Skin epidermis (tissue), 12 donors: ENCODE measurements around the gene SIGLEC8.
A peak's percentile ranks its signal among the peaks of the same experiment; 100 is the strongest.
"Not testable (repeated sequence)": the region's sequence is repeated elsewhere in the genome, so short reads cannot be mapped to it uniquely, and the experiment has no call there.

Experiments
- H3K27ac ChIP-seq, 21 experiments: fragments of 200-600 bp; sonication (generic) in 11 of 21; one replicate each; pipeline ENCODE4 v1.5.0; 2020; ENCODE audit warnings: mild to moderate bottlenecking in 3 of 21, inconsistent platforms in 2 of 21, moderate library complexity in 2 of 21
- H3K4me3 ChIP-seq, 7 experiments: fragments of 200-600 bp; sonication (generic) in 2 of 7; one replicate each; pipeline ENCODE4 v1.5.0; 2020; ENCODE audit warnings: inconsistent platforms in 2 of 7, mild to moderate bottlenecking in 2 of 7, moderate library complexity in 1 of 7

The SIGLEC8 gene

DNA sequence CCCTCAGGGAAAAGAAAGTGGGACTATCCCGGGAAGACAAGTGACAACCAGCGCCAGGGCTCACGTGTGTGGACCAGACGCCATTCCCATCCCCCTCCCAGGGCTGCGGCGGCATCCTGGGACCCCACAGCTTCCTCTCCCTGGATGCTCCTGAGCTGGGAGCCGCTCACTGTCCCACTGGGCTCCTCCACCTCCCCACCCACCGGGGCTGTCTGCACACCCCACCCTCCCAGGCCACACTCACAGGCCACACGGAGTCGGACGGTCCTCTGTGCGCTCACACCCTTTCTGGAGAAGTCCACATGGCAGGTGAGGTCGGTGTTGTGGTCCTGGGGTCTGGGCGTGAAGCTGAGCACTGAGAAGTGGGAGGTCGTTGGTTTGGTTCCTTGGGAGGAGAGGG is 41.8 kb downstream of the SIGLEC8 start:
- H3K27ac ChIP-seq: peak overlapping the region in 4 of 21 experiments; percentile 39 to 76 (median 68)
- not testable (repeated sequence) for H3K4me3 ChIP-seq

DNA sequence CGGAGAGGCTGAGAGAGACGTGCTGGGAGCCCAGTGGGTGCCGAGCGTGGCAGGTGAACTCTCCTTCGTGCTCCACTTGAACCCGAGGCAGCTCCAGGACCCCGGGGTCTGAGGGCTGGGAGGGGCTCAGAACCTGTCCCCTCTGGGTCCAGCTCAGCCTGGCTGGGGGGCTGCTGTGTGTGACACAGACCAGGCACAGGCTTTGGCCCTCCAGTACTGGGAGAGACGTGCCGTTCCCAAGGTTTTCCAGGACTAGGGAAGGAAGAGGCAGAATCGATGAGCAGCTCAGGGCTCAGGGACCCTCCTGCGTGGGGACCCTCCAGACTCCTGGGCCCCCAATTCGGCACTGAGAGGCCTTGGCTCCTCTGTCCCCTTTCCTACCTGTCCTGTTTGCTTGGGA is 43.1 kb downstream of the SIGLEC8 start:
- Histone ChIP-seq H3K4me3 (no peak overlapping the region), H3K27ac (no peak overlapping the region)

- Histone ChIP-seq H3K27ac (no peak overlapping the region), H3K4me3 (no peak overlapping the region)
Observed at GRCh38 chr19:51410950-51411748, 47.1 kb downstream of the SIGLEC8 start.

- Histone ChIP-seq H3K27ac (peak overlapping the region in 1 of 21 experiments; percentile 34), H3K4me3 (no peak overlapping the region)
Observed at GRCh38 chr19:51407511-51408131, 50.6 kb downstream of the SIGLEC8 start.

DNA sequence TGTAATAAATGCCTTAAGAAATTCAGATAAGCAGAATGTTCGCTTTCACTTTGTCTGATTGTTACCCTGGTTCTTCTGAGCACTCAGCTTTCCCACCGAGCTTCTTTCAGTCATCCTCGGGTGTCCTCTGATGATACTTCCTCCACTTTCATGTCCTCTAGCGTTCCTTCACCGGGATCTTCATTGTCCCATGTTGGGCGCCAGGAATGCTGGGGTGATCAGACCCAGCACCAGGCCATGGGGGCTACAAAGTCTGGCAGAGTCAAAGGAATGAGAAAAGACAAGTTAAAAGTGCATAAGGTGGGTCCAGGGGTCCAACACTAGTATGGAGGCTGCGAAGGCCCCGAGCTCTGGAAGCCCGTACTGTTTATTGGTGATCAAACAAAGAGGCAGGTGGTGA is 56.1 kb downstream of the SIGLEC8 start:
- H3K27ac ChIP-seq: no peak overlapping the region
- no peak overlapping the region for H3K4me3 ChIP-seq
